ENCODE results near the gene GNA14. TPM values are rescaled to one million over a fixed set of nuclear protein-coding genes. Genes with fewer than 3 reads are reported as not detected.
"Not testable (repeated sequence)": the region's sequence is repeated elsewhere in the genome, so short reads cannot be mapped to it uniquely, and the experiment has no call there.

Gene GNA14
- total RNA-seq, 2 donors from 2014 or later: not detected

DNA sequence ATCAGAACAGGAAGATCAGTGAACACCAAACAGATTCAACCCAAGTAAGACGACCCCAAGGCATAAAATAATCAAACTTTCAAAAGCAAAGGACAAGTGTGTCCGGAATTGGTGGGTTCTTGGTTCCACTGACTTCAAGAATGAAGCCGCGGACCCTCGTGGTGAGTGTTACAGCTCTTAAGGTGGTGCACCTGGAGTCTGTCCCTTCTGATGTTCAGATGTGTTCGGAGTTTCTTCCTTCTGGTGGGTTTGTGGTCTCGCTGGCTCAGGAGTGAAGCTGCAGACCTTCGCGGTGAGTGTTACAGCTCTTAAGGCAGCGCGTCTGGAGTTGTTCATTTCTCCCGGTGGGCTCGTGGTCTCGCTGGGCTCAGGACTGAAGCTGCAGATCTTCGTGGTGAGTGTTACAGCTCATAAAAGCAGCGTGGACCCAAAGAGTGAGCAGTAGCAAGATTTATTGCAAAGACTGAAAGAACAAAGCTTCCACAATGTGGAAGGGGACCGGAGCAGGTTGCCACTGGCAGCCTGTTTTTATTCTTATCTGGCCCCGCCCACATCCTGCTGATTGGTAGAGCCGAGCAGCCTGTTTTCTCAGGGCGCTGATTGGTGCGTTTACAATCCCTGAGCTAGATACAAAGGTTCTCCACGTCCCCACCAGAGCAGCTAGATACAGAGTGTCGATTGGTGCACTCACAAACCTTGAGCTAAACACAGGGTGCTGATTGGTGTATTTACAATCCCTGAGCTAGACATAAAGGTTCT, 158.5 kb downstream of the GNA14 start:
- not testable (repeated sequence) for ATAC-seq (replicated peaks); H3K9me3 Mint-ChIP-seq; H3K36me3 Mint-ChIP-seq (ENCODE audit: low read depth); H3K27ac Mint-ChIP-seq; H3K4me1 Mint-ChIP-seq
- peaks cover 16% of the 10 kb centered on the region for H3K27me3 Mint-ChIP-seq
- peak overlapping the region; percentile 55 for H3K4me3 Mint-ChIP-seq

DNA sequence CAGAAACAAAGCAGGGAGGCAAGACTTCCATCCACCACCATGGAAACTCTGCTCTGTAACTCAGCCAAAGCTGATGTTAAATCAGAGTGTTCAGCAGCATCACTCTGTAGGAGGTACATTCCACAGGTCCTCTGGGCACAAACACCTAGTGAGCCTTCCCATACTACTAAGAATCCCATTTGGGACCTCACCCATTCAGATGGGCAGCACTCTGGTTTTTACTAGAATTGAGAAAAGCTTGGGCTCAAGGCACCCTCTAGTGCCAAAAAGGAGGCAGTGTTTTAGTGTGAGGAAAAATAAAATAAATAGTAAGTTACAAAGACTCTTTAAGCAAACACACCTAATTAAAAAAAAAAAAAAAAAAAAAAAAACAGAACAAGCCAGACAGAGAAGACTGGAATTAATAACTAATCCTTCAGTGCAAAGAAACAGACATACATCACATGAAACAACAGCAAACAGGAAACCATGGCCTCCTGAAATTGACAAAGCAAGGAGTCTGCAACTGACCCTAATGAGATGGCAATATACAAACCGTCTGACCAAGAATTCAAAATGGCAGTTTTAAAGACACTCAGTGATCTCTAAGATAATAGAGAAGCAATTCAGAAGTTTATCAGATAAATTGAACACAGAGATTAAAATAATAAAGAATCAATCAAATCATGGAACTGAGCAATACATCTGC, 159.5 kb downstream of the GNA14 start:
- Mint-ChIP-seq H3K27me3 (peaks cover 20% of the 10 kb centered on the region), H3K27ac (no peak overlapping the region), H3K9me3 (peaks cover 9% of the 10 kb centered on the region), H3K4me1 (peaks cover 10% of the 10 kb centered on the region), H3K4me3 (peak overlapping the region; percentile 55), H3K36me3 (ENCODE audit: low read depth) (no peaks in the 10 kb centered on the region)
- ATAC-seq (replicated peaks): no peak

DNA sequence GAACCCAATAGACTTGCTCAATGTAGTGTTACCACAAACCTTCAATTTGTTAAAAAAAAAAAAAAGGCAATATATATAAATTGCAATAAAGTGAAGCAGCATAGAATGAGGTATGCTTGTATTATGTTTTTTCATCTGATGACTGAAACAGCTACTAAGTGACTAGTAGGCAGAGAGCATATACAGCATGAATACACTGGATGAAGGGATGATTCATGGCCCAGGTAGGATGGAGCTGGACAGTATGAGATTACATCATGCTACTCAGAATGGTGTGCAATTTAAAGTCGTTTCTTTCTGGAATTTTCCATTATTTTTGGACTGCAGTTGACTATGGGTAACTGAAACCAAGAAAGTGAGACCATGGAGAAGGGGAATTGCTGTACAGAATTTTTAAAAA, 161.2 kb downstream of the GNA14 start:
- no peak overlapping the region for H3K4me3 Mint-ChIP-seq
- peaks cover 10% of the 10 kb centered on the region for H3K4me1 Mint-ChIP-seq
- ATAC-seq (replicated peaks): peak; percentile 95
- no peaks in the 10 kb centered on the region for H3K36me3 Mint-ChIP-seq (ENCODE audit: low read depth)
- H3K9me3 Mint-ChIP-seq: peaks cover 9% of the 10 kb centered on the region
- H3K27me3 Mint-ChIP-seq: peaks cover 23% of the 10 kb centered on the region
- H3K27ac Mint-ChIP-seq: no peak overlapping the region

- peaks cover 8% of the 10 kb centered on the region for H3K9me3 Mint-ChIP-seq
These were observed 161.7 kb downstream of the GNA14 start for GRCh38 chr9:77486463-77486862.

GRCh38 chr9:77475641-77476473, 172.3 kb downstream of the GNA14 start:
- Mint-ChIP-seq H3K4me1 (peaks cover 17% of the 10 kb centered on the region), H3K27ac (peak overlapping the region; percentile 94), H3K36me3 (ENCODE audit: low read depth) (no peaks in the 10 kb centered on the region), H3K27me3 (no peaks in the 10 kb centered on the region), H3K4me3 (peak overlapping the region; percentile 81), H3K9me3 (no peaks in the 10 kb centered on the region)
- ATAC-seq (replicated peaks): peak; percentile 98

More at GRCh38 chr9:77486463-77486862, 161.7 kb downstream of the GNA14 start:
- Mint-ChIP-seq H3K4me3 (no peak overlapping the region), H3K27ac (no peak overlapping the region), H3K36me3 (ENCODE audit: low read depth) (no peaks in the 10 kb centered on the region), H3K27me3 (peaks cover 21% of the 10 kb centered on the region), H3K4me1 (peaks cover 10% of the 10 kb centered on the region)
- ATAC-seq (replicated peaks): peak; percentile 56

- no peaks in the 10 kb centered on the region for H3K9me3 Mint-ChIP-seq
- peak overlapping the region; percentile 81 for H3K4me3 Mint-ChIP-seq
- peak overlapping the region; percentile 94 for H3K27ac Mint-ChIP-seq
- no peak for ATAC-seq (replicated peaks)
- no peaks in the 10 kb centered on the region for H3K27me3 Mint-ChIP-seq
- H3K4me1 Mint-ChIP-seq: peaks cover 17% of the 10 kb centered on the region
- no peaks in the 10 kb centered on the region for H3K36me3 Mint-ChIP-seq (ENCODE audit: low read depth)
These were observed 173.2 kb downstream of the GNA14 start for GRCh38 chr9:77474936-77475335.

DNA sequence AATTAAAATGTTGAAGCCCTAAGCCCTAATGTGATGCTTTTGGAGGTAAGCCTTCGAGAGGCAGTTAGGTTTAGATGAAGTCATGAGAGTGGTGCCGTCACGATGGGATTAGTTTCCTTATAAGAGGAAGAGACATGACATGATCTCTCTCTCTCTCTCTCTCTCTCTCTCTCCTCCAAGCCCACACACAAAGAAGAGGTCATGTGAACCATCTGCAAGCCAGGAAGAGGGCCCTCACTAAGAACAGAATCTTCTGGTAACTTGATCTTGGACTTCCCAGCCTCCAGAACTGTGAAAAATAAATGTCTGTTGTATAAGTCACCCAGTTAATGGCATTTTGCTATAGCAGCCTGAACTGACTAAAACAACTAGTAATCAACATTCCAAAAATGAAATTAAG, 175.5 kb downstream of the GNA14 start:
- no peak for ATAC-seq (replicated peaks)
- Mint-ChIP-seq H3K4me3 (no peak overlapping the region), H3K36me3 (ENCODE audit: low read depth) (no peaks in the 10 kb centered on the region), H3K9me3 (no peaks in the 10 kb centered on the region), H3K27ac (no peak overlapping the region), H3K27me3 (no peaks in the 10 kb centered on the region), H3K4me1 (peaks cover 17% of the 10 kb centered on the region)

GRCh38 chr9:77471572-77471971, 176.6 kb downstream of the GNA14 start:
- peaks cover 1% of the 10 kb centered on the region for H3K27me3 Mint-ChIP-seq
- H3K4me1 Mint-ChIP-seq: peaks cover 15% of the 10 kb centered on the region
- no peak overlapping the region for H3K27ac Mint-ChIP-seq
- H3K36me3 Mint-ChIP-seq (ENCODE audit: low read depth): no peaks in the 10 kb centered on the region
- no peaks in the 10 kb centered on the region for H3K9me3 Mint-ChIP-seq
- H3K4me3 Mint-ChIP-seq: no peak overlapping the region
- no peak for ATAC-seq (replicated peaks)

DNA sequence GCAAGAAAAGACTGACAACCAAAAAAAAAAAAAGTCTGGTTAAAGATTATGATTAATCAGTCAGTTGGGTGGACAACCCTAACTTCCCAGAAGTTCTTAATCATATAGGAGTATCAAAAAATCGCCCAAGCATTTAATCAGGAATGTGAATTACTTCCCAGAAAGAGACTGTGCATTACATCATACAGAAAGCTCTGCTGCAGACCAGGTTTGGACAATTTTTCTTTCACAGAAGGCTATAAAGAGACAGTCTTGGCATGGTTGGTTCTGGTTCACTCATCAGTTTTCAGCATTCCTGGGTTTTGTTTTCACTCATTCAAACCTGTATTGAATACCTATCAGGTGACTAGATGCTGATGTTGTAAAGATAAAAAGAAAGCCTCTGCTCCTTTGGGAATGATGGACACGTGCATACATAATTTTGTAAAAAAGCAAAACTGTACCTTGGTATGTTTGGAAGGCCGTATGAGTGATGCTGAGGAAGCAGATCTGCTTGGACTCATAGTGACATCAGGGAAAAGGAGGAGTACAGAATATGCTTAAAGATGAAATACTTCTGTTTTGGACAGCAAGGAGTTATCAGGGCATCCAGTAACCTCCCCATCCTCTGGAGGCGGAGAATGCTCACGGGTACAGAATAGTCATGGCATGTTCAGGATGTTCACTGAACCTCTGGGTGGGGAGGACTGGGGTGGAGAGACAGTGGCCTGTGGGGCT, 178.4 kb downstream of the GNA14 start:
- H3K4me1 Mint-ChIP-seq: no peaks in the 10 kb centered on the region
- ATAC-seq (replicated peaks): no peak
- H3K36me3 Mint-ChIP-seq (ENCODE audit: low read depth): no peaks in the 10 kb centered on the region
- peaks cover 9% of the 10 kb centered on the region for H3K27me3 Mint-ChIP-seq
- H3K27ac Mint-ChIP-seq: no peak overlapping the region
- H3K9me3 Mint-ChIP-seq: no peaks in the 10 kb centered on the region
- no peak overlapping the region for H3K4me3 Mint-ChIP-seq

- H3K27me3 Mint-ChIP-seq: peaks cover 12% of the 10 kb centered on the region
- no peak overlapping the region for H3K4me3 Mint-ChIP-seq
- ATAC-seq (replicated peaks): no peak
- H3K9me3 Mint-ChIP-seq: no peaks in the 10 kb centered on the region
- no peaks in the 10 kb centered on the region for H3K36me3 Mint-ChIP-seq (ENCODE audit: low read depth)
- H3K27ac Mint-ChIP-seq: no peak overlapping the region
- H3K4me1 Mint-ChIP-seq: no peaks in the 10 kb centered on the region
These were observed 183.5 kb downstream of the GNA14 start for GRCh38 chr9:77464661-77465060.

DNA sequence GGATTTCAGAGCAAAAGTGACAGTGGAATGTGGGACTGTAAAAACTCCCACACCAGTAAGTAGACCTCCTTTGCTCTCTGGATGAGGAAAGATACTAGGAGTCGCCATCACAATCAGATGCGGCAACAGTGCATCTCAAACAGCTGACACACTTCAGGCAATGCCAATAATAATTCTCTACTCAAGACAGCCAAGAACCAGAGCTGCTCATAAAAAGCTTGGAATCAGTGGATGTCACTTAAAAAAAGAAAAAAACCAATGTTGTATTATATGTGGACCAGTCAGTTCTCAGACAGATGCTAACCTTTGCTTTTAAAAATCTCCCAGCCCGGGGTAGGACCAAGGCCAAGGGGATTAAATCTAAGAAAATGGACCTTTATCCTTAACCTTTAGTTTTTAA, 185.0 kb downstream of the GNA14 start:
- H3K9me3 Mint-ChIP-seq: no peaks in the 10 kb centered on the region
- no peak overlapping the region for H3K4me3 Mint-ChIP-seq
- peaks cover 12% of the 10 kb centered on the region for H3K27me3 Mint-ChIP-seq
- H3K36me3 Mint-ChIP-seq (ENCODE audit: low read depth): no peaks in the 10 kb centered on the region
- no peak for ATAC-seq (replicated peaks)
- H3K27ac Mint-ChIP-seq: no peak overlapping the region
- H3K4me1 Mint-ChIP-seq: peaks cover 1% of the 10 kb centered on the region

DNA sequence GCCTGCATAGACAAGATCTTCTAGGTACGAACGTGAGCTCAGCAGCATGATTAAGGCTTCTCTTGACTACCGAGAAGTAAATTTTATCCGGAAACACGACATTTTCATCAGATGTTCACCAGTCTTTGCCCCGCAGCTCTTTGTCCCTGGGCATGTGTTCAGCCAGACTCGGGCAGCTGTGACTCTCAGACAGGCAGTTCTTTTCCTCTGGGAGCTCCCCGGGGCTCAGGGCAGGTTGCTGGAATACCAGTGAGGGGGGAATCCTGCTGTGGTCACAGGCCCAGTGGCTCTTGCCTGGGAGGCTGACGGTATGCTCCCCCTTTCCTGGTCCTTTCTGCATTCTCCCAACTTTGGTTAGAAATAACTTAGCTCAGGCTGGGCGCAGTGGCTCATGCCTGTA, 186.1 kb downstream of the GNA14 start:
- peaks cover 7% of the 10 kb centered on the region for H3K4me1 Mint-ChIP-seq
- H3K27ac Mint-ChIP-seq: no peak overlapping the region
- no peaks in the 10 kb centered on the region for H3K36me3 Mint-ChIP-seq (ENCODE audit: low read depth)
- no peak overlapping the region for H3K4me3 Mint-ChIP-seq
- no peak for ATAC-seq (replicated peaks)
- H3K27me3 Mint-ChIP-seq: peaks cover 12% of the 10 kb centered on the region
- no peaks in the 10 kb centered on the region for H3K9me3 Mint-ChIP-seq

GRCh38 chr9:77460938-77461337, 187.2 kb downstream of the GNA14 start:
- H3K27ac Mint-ChIP-seq: no peak overlapping the region
- no peaks in the 10 kb centered on the region for H3K36me3 Mint-ChIP-seq (ENCODE audit: low read depth)
- H3K9me3 Mint-ChIP-seq: no peaks in the 10 kb centered on the region
- H3K4me3 Mint-ChIP-seq: no peak overlapping the region
- H3K27me3 Mint-ChIP-seq: peaks cover 4% of the 10 kb centered on the region
- H3K4me1 Mint-ChIP-seq: peaks cover 11% of the 10 kb centered on the region
- ATAC-seq (replicated peaks): no peak

GRCh38 chr9:77457916-77458592, 190.1 kb downstream of the GNA14 start:
- Mint-ChIP-seq H3K36me3 (ENCODE audit: low read depth) (no peaks in the 10 kb centered on the region), H3K9me3 (no peaks in the 10 kb centered on the region), H3K27ac (peak overlapping the region; percentile 9), H3K4me3 (no peak overlapping the region), H3K27me3 (peaks cover 3% of the 10 kb centered on the region), H3K4me1 (peaks cover 16% of the 10 kb centered on the region)
- ATAC-seq (replicated peaks): peak; percentile 79

Measured in activated T-helper 17 cell treated with anti-CD3 and anti-CD28 coated beads, Interleukin-2, amount 50 U/mL, for 72 hours (primary cell).